Measurements from ENCODE around the gene HLCS.
"Not testable (repeated sequence)": the region's sequence is repeated elsewhere in the genome, so short reads cannot be mapped to it uniquely, and the experiment has no call there.

HLCS gene

DNA sequence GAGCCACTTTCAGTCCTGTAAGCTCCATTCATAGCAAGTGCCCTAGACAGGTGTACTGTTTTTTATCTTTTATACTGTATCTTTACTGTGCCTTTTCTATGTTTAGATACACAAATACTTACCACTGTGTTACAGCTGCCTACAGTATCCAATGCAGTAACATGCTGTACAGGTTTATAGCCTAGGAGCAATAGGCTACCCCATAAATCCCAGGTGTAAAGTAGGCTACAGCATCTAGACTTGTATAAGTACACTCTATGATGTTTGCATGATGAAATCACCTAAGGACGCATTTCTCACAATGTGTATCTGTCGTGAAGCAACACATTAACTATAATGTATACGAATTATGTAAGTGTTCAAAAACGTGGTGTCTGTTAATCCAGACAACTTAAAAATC lies 10.7 kb downstream of the HLCS start:
- DNase-seq: no peak

DNA sequence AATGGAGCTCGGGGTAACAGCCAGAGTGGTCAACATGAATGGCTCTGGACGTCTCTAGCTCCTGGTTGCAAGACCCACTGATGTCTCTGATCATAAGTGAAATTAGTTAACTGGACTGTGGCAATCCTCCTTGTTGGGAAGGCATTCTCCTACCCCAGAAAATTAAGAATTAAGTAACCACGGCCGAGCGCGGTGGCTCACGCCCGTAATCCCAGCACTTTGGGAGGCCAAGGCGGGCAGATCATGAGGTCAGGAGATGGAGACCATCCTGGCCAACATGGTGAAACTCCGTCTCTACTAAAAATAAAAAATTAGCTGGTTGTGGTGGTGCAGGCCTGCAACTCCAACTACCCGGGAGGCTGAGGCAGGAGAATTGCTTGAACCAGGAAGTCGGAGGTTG lies 14.1 kb downstream of the HLCS start:
- not testable (repeated sequence) for DNase-seq

GRCh38 chr21:36949171-36950141 lies 17.0 kb downstream of the HLCS start:
- no peak for DNase-seq

DNA sequence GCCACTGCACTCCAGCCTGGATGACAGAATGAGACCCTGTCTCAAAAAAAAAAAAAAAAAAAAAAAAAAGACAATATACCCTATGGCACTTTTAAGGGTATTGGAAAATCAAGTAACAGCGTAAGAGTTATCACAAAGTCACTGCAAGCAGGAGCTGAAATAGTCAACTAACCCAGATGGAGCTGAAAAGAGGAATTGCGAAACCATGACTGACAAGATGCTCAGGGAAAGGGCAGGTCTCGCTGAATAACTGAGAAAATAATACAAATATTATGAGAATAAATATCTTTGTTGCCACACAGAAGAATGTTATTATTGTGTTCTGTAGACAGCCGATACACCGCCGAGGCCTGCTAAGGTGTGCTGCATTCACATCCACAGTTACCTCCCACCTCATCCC lies 17.8 kb downstream of the HLCS start:
- no peak for DNase-seq

GRCh38 chr21:36946949-36947356 lies 19.5 kb downstream of the HLCS start:
- DNase-seq: no peak

- DNase-seq: no peak
These were observed 20.9 kb downstream of the HLCS start for GRCh38 chr21:36945496-36946138.

GRCh38 chr21:36936361-36937135 lies 29.9 kb downstream of the HLCS start:
- DNase-seq: no peak

- DNase-seq: no peak
These were observed 31.5 kb downstream of the HLCS start for GRCh38 chr21:36934864-36935420.

DNA sequence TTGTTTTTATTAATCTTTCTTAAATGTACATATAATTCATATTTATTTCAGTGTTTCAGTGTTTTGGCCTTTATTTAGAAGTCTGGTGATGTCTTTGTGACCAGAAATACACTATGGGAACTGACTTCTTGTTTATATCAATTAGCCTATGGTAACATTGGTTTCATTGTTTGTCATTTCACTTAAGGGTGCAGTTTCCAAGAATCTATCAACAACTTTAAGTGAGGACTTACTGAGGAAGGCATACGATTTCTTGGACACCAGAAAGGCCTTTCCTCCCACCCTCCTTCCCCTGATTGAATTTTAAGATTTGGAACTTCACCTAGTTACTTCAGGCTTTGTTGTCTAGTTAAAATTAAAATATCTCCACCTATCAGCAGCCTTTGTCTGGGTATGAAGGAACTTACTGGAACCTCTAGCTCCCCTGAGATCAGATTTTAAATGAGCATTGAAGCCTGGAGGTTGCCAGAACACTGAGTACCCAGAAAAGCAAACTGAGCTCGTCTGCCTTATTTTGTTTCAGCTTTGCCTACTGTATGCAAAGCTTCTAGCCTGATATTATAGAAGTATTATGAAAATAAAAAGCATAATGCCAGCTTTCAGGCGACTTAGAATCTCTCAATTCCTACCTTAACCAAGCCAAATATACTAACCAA lies 34.2 kb downstream of the HLCS start:
- no peak for DNase-seq

DNA sequence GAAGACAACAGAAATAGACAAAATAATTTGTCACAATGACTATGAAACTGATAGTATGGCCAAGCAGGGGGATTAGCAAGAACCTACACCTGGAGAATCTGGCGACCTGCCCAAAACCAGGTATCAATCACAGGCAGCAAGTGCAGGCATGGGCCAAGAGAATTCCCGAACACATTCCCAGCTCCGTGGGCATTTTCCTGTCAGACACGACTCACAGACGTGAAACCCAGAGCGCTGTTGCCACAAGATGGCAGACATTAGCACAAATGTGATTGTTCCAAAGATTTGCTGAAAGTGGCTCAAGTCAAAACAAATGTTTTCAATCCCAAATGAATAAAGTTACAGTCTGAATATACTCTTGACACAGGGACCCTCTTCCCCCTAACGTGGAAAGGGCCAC lies 36.8 kb downstream of the HLCS start:
- DNase-seq: no peak

- no peak for DNase-seq
These were observed 37.5 kb downstream of the HLCS start for GRCh38 chr21:36928960-36929359.

- peak; percentile 20 to 63 (median 37) for DNase-seq
These were observed 38.8 kb downstream of the HLCS start for GRCh38 chr21:36927719-36928117.

- DNase-seq: no peak
These were observed 39.3 kb downstream of the HLCS start for GRCh38 chr21:36926989-36927718.

- DNase-seq: no peak
These were observed 43.2 kb downstream of the HLCS start for GRCh38 chr21:36923270-36923669.

DNA sequence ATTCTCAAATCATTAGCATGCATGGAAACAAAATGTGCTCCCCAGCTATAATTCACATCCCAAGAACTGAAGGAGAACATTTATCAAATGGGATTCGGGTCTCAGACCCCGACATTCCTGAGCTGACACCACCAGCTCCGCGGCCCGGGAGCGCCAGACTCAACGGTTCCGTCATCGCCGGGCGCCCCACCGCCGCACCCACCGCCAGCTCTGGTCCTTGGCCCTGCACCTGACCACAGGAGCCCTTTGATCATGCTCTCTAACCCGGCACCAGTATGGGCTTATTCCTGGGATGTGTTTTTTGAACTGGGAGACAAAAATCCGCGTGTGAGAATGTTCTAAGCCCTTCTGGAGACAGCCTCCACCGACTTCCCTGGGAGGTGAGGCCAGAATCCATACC lies 43.6 kb downstream of the HLCS start:
- no peak for DNase-seq

DNA sequence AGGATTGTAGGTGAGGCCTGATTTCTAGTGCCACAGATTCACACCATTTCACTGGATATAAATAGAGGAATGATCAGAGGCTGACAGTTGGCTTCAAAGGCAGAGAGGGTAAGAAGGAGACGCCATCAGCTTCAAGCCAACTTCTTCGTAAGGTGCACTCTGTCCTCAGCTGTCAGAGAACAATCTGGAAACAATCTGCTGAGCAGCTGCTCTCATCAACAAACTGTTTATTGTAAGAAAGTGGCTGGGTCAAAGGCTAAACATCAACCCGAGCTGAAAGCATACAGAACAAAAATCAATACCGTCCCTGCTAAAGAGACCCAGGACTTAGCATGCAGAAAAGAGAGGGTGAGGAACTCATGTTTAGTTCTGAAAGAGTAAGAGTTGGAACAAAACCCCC lies 48.2 kb downstream of the HLCS start:
- DNase-seq: no peak

DNA sequence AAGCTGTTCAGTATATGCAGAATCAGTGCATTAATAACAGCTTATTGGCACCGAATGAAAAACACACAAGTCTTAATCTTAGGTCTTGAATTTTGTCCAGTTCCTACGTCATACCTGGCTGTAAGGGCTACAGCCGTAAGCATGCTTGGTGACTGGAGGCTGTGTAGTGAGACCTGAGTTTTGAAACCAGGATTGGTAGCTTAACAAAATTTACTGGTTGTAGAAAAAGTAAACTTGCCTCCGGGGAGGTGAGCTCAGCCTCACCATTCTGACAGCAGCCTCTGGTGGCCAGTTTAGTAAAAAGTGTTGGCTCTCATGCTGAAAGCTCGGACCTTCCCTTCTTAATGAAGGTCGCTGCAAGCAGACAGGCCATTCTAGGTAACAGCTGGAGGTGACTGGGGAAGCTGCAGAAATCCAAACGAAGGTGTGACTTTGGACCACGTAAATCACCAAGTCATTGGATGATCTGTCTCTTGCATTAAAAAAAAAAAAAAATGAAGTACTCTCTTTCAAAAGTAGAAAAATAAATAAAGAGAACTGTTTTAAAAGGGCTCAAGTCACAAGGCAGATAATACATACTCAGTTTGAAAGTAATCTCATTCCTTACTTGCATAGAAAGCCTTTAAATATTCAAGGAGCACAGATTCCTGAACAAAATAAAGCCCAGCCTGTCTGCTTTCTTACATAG lies 48.9 kb downstream of the HLCS start:
- DNase-seq: no peak

DNA sequence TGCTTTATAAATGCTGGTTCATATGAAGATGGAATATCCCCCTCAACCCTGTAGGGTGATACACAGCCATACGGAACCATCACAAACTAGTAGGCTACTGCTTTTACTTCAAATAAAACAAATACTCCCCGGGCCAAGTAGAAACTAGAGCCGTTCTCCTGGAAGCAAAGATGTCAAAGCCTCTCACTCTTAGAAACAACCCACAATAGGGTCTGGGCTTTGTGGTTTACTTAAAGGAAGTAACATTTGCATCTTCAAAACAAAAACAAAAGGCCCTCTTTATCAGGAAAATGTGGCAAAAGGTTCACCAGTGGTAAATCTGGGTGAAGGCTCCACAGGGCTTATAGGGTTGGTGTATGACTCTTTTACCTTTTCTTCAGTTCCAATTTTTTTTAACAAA lies 49.8 kb downstream of the HLCS start:
- no peak for DNase-seq

DNA sequence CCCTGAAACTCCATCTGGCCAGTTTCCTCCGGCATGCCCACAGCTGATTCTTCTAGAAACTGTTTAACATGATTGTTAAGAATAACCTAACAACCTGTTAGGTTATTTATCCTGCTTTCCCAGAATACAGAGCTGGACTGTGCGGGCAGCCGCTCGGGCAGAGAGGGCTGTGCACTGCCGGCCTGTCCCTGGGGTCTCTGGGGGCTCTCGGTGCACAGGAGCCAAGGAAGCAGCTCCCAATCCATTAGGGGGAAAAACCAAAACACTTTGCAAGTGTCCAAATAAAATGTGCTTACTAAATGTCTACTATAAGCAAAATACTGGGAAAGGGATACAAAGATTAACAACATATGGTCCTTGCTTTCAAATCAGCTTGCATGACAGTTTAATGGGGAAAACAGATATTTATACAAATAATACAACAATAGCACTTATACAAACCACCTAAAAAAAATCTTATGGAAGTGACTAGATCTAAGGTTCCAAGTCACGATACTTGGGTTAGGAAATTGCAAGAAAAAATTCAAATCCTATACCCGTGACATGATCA lies 50.7 kb downstream of the HLCS start:
- no peak for DNase-seq

DNA sequence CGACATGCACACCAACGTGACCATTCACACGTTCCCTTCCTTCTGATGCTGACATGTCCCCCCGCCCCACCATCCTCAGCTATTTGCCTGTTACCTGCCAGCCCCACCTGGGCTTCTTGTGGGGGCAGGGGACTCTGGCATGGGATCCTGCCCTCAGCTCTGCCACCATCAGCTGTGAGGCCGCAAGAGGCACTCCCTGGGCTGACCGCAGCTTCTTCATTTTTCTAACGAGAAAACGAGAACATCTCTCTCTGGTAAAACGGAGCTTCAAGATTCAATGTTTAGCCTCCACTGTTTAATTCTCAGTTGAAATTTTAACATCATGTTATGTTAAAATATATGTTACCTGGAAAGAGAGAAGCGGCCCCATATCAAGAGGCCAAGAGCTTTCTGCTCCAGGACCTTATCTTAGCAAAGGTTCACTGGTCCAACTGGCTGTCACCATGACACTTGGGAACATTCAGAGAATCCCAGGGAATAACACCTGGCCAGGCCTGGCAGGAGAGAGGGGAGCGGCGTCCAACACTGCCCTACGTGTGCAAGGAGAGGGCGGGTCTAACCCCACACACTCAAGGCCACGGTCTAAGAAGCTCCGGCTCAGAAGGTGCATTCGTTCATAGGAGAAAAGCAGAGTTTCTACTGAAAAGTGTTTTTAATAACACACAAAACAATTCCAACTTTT lies 51.3 kb downstream of the HLCS start:
- DNase-seq: no peak
